Esophagus squamous epithelium (tissue), 4 donors: ENCODE results near the gene IRF4.

Experiments used
- POLR2A ChIP-seq, 4 donors: fragments of 450-650 bp; IDR thresholded peaks; one replicate each; pipeline ENCODE4 v1.6.1; 2017; ENCODE audit warnings: antibody characterized with exemption in 4 of 4, mild to moderate bottlenecking in 4 of 4, moderate library complexity in 3 of 4
- TF ChIP-seq, protein P1 (sequence below), 6 experiments: fragments of 450-650 bp in 4 of 6; fragments of 200-600 bp in 2 of 6; sonication (generic) in 2 of 6; IDR thresholded peaks; one replicate each; pipeline ENCODE4 v1.5.1; 2016 to 2019; ENCODE audit warnings: antibody characterized with exemption in 6 of 6, mild to moderate bottlenecking in 4 of 6, moderate library complexity in 4 of 6

- no peak for TF ChIP-seq POLR2A (IDR thresholded peaks at IDR 0.05)
- TF ChIP-seq, protein P1, sequence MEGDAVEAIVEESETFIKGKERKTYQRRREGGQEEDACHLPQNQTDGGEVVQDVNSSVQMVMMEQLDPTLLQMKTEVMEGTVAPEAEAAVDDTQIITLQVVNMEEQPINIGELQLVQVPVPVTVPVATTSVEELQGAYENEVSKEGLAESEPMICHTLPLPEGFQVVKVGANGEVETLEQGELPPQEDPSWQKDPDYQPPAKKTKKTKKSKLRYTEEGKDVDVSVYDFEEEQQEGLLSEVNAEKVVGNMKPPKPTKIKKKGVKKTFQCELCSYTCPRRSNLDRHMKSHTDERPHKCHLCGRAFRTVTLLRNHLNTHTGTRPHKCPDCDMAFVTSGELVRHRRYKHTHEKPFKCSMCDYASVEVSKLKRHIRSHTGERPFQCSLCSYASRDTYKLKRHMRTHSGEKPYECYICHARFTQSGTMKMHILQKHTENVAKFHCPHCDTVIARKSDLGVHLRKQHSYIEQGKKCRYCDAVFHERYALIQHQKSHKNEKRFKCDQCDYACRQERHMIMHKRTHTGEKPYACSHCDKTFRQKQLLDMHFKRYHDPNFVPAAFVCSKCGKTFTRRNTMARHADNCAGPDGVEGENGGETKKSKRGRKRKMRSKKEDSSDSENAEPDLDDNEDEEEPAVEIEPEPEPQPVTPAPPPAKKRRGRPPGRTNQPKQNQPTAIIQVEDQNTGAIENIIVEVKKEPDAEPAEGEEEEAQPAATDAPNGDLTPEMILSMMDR (IDR thresholded peaks at IDR 0.05) = no peak
Measured at GRCh38 chr6:400815-401214, 9.3 kb downstream of the IRF4 start.
